IPS-18c (cell line): ENCODE measurements around the gene PMEL.
A peak's percentile ranks its signal among the peaks of the same experiment; 100 is the strongest.
"Not testable (repeated sequence)": the region's sequence is repeated elsewhere in the genome, so short reads cannot be mapped to it uniquely, and the experiment has no call there.

Experiments used
- H3K4me3 ChIP-seq: 2 replicates; pipeline ENCODE4 v1.7.0; 2013; ENCODE audit warnings: low read depth, mild to moderate bottlenecking, low read length, moderate library complexity; ENCODE audit not compliant: insufficient read depth
- H3K9me3 ChIP-seq: one replicate; pipeline ENCODE4 v1.6.1; 2013; ENCODE audit warnings: mild to moderate bottlenecking, low read length, moderate library complexity; ENCODE audit not compliant: control insufficient read depth, insufficient read depth

PMEL gene

DNA sequence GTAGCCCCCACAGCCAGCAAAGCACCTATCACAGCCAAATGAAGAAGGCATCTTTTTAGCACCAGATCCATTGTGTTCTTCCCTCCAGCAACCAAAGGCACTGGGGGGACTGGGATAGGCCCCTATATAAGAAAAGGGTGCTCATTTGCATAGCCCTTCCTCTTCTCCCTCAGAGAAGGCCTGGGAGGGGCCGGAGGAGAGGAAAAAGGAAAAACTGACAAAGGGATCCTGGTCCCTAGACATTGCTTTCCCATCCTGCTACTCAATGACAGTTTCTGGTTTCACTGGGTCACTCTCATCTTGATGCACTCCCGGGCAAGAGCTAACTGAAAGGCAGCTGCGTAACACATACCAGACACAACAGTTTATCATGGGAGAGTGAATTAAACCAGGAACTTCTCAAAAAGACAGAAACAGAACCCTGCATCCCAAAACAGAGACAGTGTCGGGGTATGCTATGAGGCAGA is at the start of gene PMEL:
PMEL (minus strand) TSS at position 102 of the 467 bp plus-strand sequence; CDS start at position 71, 31 bp downstream.
- H3K4me3 ChIP-seq: peak within 1 kb of the TSS; percentile 97
- H3K9me3 ChIP-seq: no peaks in the 10 kb centered on the region

- no peaks in the 10 kb centered on the region for H3K9me3 ChIP-seq
- no peak overlapping the region for H3K4me3 ChIP-seq
Measured at GRCh38 chr12:56014205-56014604, 48.4 kb upstream of the PMEL start.

GRCh38 chr12:56013482-56013881 is 47.6 kb upstream of the PMEL start:
- Histone ChIP-seq H3K9me3 (no peaks in the 10 kb centered on the region), H3K4me3 (no peak overlapping the region)

- Histone ChIP-seq H3K4me3 (no peak overlapping the region), H3K9me3 (no peaks in the 10 kb centered on the region)
Measured at GRCh38 chr12:56011509-56012090, 45.8 kb upstream of the PMEL start.

- H3K9me3 ChIP-seq: no peaks in the 10 kb centered on the region
- H3K4me3 ChIP-seq: no peak overlapping the region
Measured at GRCh38 chr12:56010111-56010570, 44.3 kb upstream of the PMEL start.

- Histone ChIP-seq H3K9me3 (no peaks in the 10 kb centered on the region), H3K4me3 (peak overlapping the region; percentile 64)
Measured at GRCh38 chr12:56007564-56008559, 42.0 kb upstream of the PMEL start.

DNA sequence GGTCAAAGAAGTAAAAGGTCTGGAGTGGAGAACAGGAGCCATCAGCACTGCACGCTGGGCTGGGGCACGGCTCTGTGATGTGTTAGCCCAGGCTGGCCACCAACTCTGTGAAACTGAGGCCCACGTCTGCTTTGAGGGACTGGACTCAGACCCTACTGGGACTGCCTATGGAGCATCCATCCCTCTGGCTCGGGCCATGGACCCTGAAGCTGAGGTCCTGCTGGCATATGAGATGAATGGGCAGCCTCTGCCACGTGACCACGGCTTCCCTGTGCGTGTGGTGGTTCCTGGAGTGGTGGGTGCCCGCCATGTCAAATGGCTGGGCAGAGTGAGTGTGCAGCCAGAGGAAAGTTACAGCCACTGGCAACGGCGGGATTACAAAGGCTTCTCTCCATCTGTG is 38.4 kb upstream of the PMEL start:
- Histone ChIP-seq H3K9me3 (no peaks in the 10 kb centered on the region), H3K4me3 (no peak overlapping the region)

GRCh38 chr12:56003376-56003775 is 37.5 kb upstream of the PMEL start:
- H3K4me3 ChIP-seq, H3K9me3 ChIP-seq: not testable (repeated sequence)

- Histone ChIP-seq H3K9me3 (no peaks in the 10 kb centered on the region), H3K4me3 (no peak overlapping the region)
Measured at GRCh38 chr12:56001487-56002100, 35.8 kb upstream of the PMEL start.

GRCh38 chr12:55999999-56000540 is 34.2 kb upstream of the PMEL start:
- H3K9me3 ChIP-seq, H3K4me3 ChIP-seq: not testable (repeated sequence)

- H3K9me3 ChIP-seq, H3K4me3 ChIP-seq: not testable (repeated sequence)
Measured at GRCh38 chr12:55999522-55999921, 33.7 kb upstream of the PMEL start.

GRCh38 chr12:55997535-55997859 is 31.7 kb upstream of the PMEL start:
- H3K4me3 ChIP-seq: peak overlapping the region; percentile 75

DNA sequence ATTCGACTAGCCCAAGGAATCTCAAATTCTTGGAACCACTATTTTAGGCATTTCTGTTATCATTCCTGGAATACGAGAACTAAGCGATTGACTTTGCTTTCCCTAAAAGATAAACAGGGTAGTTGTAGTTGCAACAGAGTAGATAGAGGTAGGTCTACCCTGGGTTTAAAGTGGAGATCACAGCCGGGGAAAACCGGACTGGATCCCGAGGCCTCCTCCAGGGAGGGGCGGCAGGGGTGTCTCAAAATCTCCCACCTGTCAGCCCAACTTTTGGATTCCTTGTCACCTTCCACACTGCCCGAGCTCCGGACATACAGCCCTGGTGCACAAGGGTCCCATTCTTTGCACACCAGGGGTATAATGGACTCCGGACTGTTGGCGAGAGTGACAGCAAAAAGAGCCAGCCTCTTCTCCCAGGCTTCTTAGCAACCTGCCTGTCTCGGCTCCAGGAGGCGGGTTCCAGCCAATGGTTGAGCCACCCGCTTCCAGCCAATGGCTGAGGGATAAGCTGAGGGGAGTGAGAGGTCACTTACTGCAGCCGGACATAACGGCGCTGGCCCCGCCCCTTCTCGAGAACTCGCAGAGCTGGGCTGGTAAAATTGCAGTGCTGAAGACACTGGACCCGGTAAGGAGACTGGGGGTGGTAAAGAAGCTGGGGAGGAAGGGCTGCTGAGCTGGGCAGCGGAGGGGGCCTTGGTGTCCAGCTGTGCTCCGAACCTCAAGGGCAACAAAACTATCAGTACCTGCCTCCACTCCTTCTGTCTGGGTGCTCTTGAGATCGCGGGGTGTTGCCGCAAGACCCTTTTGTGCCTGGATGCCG is 31.1 kb upstream of the PMEL start, which contains the start of gene SUOX:
SUOX (plus strand) TSS at position 562 of the 820 bp plus-strand sequence. CDS start 4,946 bp downstream, outside the sequence.
- no peaks in the 10 kb centered on the region for H3K9me3 ChIP-seq
- peak within 1 kb of the TSS; percentile 75 for H3K4me3 ChIP-seq

More at GRCh38 chr12:55997535-55997859, 31.7 kb upstream of the PMEL start:
- no peaks in the 10 kb centered on the region for H3K9me3 ChIP-seq

- peak overlapping the region; percentile 30; the same call in 1 of the 2 replicates for H3K4me3 ChIP-seq
- H3K9me3 ChIP-seq: no peaks in the 10 kb centered on the region
Measured at GRCh38 chr12:55996201-55996714, 30.4 kb upstream of the PMEL start.

GRCh38 chr12:55995366-55995765 is 29.5 kb upstream of the PMEL start:
- Histone ChIP-seq H3K4me3 (no peak overlapping the region), H3K9me3 (no peaks in the 10 kb centered on the region)

DNA sequence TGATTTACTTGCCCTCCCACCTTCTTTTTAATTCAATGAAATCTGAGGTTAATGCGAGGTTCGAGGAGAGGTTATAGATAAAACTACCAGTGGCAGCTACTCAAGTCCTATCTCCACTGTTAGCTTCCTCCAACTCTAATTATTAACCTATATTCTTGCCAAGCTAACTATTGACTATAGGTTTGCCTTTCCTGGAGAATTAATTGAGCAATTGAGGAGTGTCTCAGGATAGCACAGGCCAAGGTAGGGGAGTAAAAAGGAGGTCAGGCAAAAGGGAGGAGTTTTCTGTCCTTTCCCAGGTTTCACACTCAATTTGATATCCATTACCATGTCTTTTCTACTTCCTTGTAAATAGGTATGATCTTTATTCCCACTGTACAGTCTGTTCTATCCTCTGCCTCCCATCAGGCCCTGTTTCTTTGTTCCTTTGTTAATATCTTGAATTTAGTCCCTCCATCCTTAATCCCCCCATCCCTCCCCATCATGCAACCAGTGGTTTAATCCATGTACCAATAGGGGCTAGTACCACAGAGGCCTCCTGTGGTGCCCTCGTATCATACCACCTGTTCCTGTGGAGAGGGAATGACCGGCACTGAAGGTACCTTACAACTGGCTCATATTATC is 27.5 kb upstream of the PMEL start:
- Histone ChIP-seq H3K4me3 (no peak overlapping the region), H3K9me3 (no peaks in the 10 kb centered on the region)
